H9 (cell line): Measurements from ENCODE around the gene ATP1B2. TPM values are rescaled to one million over a fixed set of nuclear protein-coding genes. Genes with fewer than 3 reads are reported as not detected.

Experiments
- DNase-seq: peaks from one replicate; pipeline ENCODE4 v3.0.0-alpha.2; 2017
- H2AFZ ChIP-seq: one replicate; pipeline ENCODE4 v1.6.1; 2013; ENCODE audit warnings: mild to moderate bottlenecking, low read length, control low read depth, moderate library complexity
- H2AK5ac ChIP-seq: 2 replicates; pipeline ENCODE4 v1.6.1; 2013; ENCODE audit warnings: low read length, control low read depth, mixed read lengths; ENCODE audit not compliant: insufficient read length
- H2BK120ac ChIP-seq: one replicate; pipeline ENCODE4 v1.6.1; 2013; ENCODE audit warnings: low read depth, mild to moderate bottlenecking, low read length, control low read depth, inconsistent platforms; ENCODE audit not compliant: poor library complexity, severe bottlenecking
- H2BK12ac ChIP-seq: 2 replicates; pipeline ENCODE4 v1.6.1; 2013; ENCODE audit warnings: low read length, control low read depth, mixed read lengths, low read depth; ENCODE audit not compliant: insufficient read length
- H2BK15ac ChIP-seq: 2 replicates; pipeline ENCODE4 v1.6.1; 2013; ENCODE audit warnings: low read depth, low read length, control low read depth
- H2BK20ac ChIP-seq: one replicate; pipeline ENCODE4 v1.6.1; 2013; ENCODE audit warnings: low read depth, mild to moderate bottlenecking, low read length, control low read depth, inconsistent platforms; ENCODE audit not compliant: poor library complexity, severe bottlenecking
- H2BK5ac ChIP-seq: 2 replicates; pipeline ENCODE4 v1.6.1; 2013; ENCODE audit warnings: low read length, control low read depth, mixed read lengths; ENCODE audit not compliant: insufficient read length
- H3K14ac ChIP-seq: 2 replicates; pipeline ENCODE4 v1.6.1; 2013; ENCODE audit warnings: low read length, control low read depth; ENCODE audit not compliant: insufficient read depth
- H3K18ac ChIP-seq: 2 replicates; pipeline ENCODE4 v1.6.1; 2013; ENCODE audit warnings: low read depth, mild to moderate bottlenecking, mixed read lengths, low read length, control low read depth; ENCODE audit not compliant: insufficient read length
- H3K23ac ChIP-seq: 2 replicates; pipeline ENCODE4 v1.6.1; 2013; ENCODE audit warnings: low read length, control low read depth, mixed read lengths, low read depth; ENCODE audit not compliant: insufficient read length
- H3K23me2 ChIP-seq: 2 replicates; pipeline ENCODE4 v1.6.1; 2013; ENCODE audit warnings: low read depth, mild to moderate bottlenecking, mixed read lengths, low read length, control low read depth; ENCODE audit not compliant: insufficient read length, poor library complexity, severe bottlenecking
- H3K27ac ChIP-seq: 2 replicates; pipeline ENCODE4 v1.5.1; 2013; ENCODE audit warnings: low read length, control low read depth, mixed read lengths, low read depth; ENCODE audit not compliant: insufficient read length
- H3K27me3 ChIP-seq: 2 replicates; pipeline ENCODE4 v1.6.1; 2013; ENCODE audit warnings: low read length, control low read depth, inconsistent platforms; ENCODE audit not compliant: insufficient read depth
- H3K4ac ChIP-seq: 2 replicates; pipeline ENCODE4 v1.6.1; 2013; ENCODE audit warnings: low read depth, mild to moderate bottlenecking, control low read depth, inconsistent platforms, low read length, moderate library complexity
- H3K4me1 ChIP-seq: 2 replicates; pipeline ENCODE4 v1.6.1; 2013; ENCODE audit warnings: low read length, control low read depth, inconsistent platforms; ENCODE audit not compliant: insufficient read depth
- H3K4me2 ChIP-seq: 2 replicates; pipeline ENCODE4 v1.6.1; 2013; ENCODE audit warnings: low read length, control low read depth, mixed read lengths; ENCODE audit not compliant: insufficient read length, insufficient read depth
- H3K56ac ChIP-seq: 2 replicates; pipeline ENCODE4 v1.6.1; 2013; ENCODE audit warnings: low read depth, mild to moderate bottlenecking, mixed read lengths, low read length, control low read depth; ENCODE audit not compliant: insufficient read length
- H3K79me1 ChIP-seq: 2 replicates; pipeline ENCODE4 v1.6.1; 2013; ENCODE audit warnings: low read depth, mild to moderate bottlenecking, moderate library complexity, low read length, control low read depth, inconsistent platforms; ENCODE audit not compliant: insufficient read depth, poor library complexity, severe bottlenecking
- H3K79me2 ChIP-seq: 2 replicates; pipeline ENCODE4 v1.6.1; 2013; ENCODE audit warnings: low read length, control low read depth, inconsistent platforms; ENCODE audit not compliant: insufficient read depth
- H3K9ac ChIP-seq: 2 replicates; pipeline ENCODE4 v1.6.1; 2013; ENCODE audit warnings: low read length, control low read depth, mixed read lengths; ENCODE audit not compliant: insufficient read length; ENCODE audit errors: extremely low read depth
- H3K9me3 ChIP-seq: one replicate; pipeline ENCODE4 v1.6.1; 2013; ENCODE audit warnings: low read depth, low read length, inconsistent platforms; ENCODE audit not compliant: control insufficient read depth
- H3T11ph ChIP-seq: one replicate; pipeline ENCODE4 v1.6.1; 2013; ENCODE audit warnings: mild to moderate bottlenecking, low read length, control low read depth, inconsistent platforms
- H4K20me1 ChIP-seq: one replicate; pipeline ENCODE4 v1.6.1; 2013; ENCODE audit not compliant: control insufficient read depth, insufficient read length, insufficient read depth
- H4K5ac ChIP-seq: 2 replicates; pipeline ENCODE4 v1.6.1; 2013; ENCODE audit warnings: low read depth, mild to moderate bottlenecking, mixed read lengths, low read length, control low read depth; ENCODE audit not compliant: insufficient read length
- H4K8ac ChIP-seq: replicated peaks from 2 replicates; pipeline ENCODE4 v1.6.1; 2013; ENCODE audit warnings: low read length, control low read depth, mixed read lengths, low read depth; ENCODE audit not compliant: insufficient read length
- H4K91ac ChIP-seq: 2 replicates; pipeline ENCODE4 v1.6.1; 2013; ENCODE audit warnings: low read depth, mild to moderate bottlenecking, moderate library complexity, mixed read lengths, low read length, control low read depth; ENCODE audit not compliant: insufficient read length
- H3K27ac Mint-ChIP-seq, 3 experiments: 2 replicates in 2 of 3; 3 replicates in 1 of 3; pipeline ENCODE4 v1.8.0; 2020 to 2021; ENCODE audit warnings: mixed read lengths in 3 of 3, mild to moderate bottlenecking in 1 of 3, moderate library complexity in 1 of 3
- H3K27me3 Mint-ChIP-seq: 2 replicates; pipeline ENCODE4 v1.8.0; 2021; ENCODE audit warnings: low read depth, mild to moderate bottlenecking, moderate library complexity, mixed read lengths
- H3K36me3 Mint-ChIP-seq, 3 experiments: 2 replicates in 2 of 3; 3 replicates in 1 of 3; pipeline ENCODE4 v1.8.0; 2020 to 2021; ENCODE audit warnings: low read depth in 3 of 3, mixed read lengths in 3 of 3; ENCODE audit not compliant: insufficient read depth in 1 of 3
- H3K4me1 Mint-ChIP-seq, 2 experiments: 2 replicates each; pipeline ENCODE4 v1.8.0; 2020; ENCODE audit warnings: mixed read lengths in 2 of 2
- H3K4me3 Mint-ChIP-seq, 2 experiments: 2 replicates in 1 of 2; 3 replicates in 1 of 2; pipeline ENCODE4 v1.8.0; 2020 to 2021; ENCODE audit warnings: mild to moderate bottlenecking in 2 of 2, mixed read lengths in 2 of 2, moderate library complexity in 1 of 2
- H3K9me3 Mint-ChIP-seq, 2 experiments: 2 replicates in 1 of 2; 3 replicates in 1 of 2; pipeline ENCODE4 v1.8.0; 2020; ENCODE audit warnings: mild to moderate bottlenecking in 2 of 2, mixed read lengths in 2 of 2, moderate library complexity in 1 of 2
- WGBS: extraction: QIAGEN DNeasy Blood & Tissue Kit; methylation state at CpG from one replicate; pipeline ENCODE4 v1.1.7; 2013; ENCODE audit warnings: missing lambda C conversion rate, low lambda C conversion rate, mixed read lengths; ENCODE audit not compliant: insufficient read length; ENCODE audit errors: extremely low coverage; 5-methylcytosine and 5-hydroxymethylcytosine counted together
- total RNA-seq: library from RNA; stranded (reverse); gene quantifications from 2 replicates; pipeline ENCODE4 v1.2.1, GENCODE V29; 2021
- TF ChIP-seq, protein P1 (sequence below): fragments of 200-600 bp; sonication (generic); conservative IDR thresholded peaks from 3 replicates; pipeline ENCODE4 v1.8.0; 2021; ENCODE audit warnings: antibody characterized with exemption, mild to moderate bottlenecking

Gene ATP1B2
- total RNA-seq, 1 experiment from 2014 or later, result 16.2 TPM

DNA sequence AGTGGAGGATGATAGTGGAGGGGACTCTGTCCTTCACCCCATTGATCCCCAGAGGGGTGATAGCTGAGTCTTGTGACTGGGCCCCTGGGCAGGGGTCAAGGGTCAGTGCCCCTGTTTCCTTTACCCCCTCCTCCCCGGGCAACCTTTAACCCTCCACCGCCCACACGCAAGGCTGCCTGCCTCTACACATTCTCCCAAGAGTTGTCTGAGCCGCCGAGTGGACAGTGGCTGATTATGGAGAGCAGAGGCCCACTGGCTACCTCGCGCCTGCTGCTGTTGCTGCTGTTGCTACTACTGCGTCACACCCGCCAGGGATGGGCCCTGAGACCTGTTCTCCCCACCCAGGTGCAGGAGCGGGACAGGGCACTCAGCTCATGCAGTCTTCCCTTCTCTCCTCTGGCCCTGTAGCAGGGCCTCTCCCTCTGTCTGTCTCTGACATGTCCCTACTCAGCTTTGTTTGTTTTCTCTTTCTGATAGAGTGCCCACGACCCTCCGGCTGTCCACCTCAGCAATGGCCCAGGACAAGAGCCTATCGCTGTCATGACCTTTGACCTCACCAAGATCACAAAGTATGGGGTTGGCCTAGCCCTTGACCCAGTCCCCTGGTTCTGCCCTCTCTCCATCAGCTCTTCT, 20.7 kb upstream of the ATP1B2 start, which contains the start of gene SHBG:
Gene SHBG, plus strand, starts transcription at position 197 of the 633 bp plus-strand sequence. Its CDS starts 38 bp downstream, at position 235.
- Histone ChIP-seq H4K5ac (no peak within 1 kb of the TSS), H3K14ac (no peak within 1 kb of the TSS), H4K91ac (no peak within 1 kb of the TSS), H4K20me1 (no peaks in the 10 kb centered on the region), H3K23ac (no peak within 1 kb of the TSS), H3K4me2 (no peak within 1 kb of the TSS), H2BK5ac (no peak within 1 kb of the TSS), H3K23me2 (peaks cover 8% of the 10 kb centered on the region), H2BK20ac (no peak within 1 kb of the TSS), H3K4ac (no peak within 1 kb of the TSS), H2BK15ac (no peak within 1 kb of the TSS), H3K27ac (no peak within 1 kb of the TSS), H2AK5ac (no peak within 1 kb of the TSS), H3K18ac (no peak within 1 kb of the TSS), H2AFZ (no peak within 1 kb of the TSS), H3K79me1 (no peaks in the 10 kb centered on the region), H3K9me3 (no peaks in the 10 kb centered on the region), H3K79me2 (no peaks in the 10 kb centered on the region), H3T11ph (no peak within 1 kb of the TSS), H4K8ac (no peak within 1 kb of the TSS), H3K9ac (no peak within 1 kb of the TSS), H3K4me1 (no peaks in the 10 kb centered on the region), H2BK120ac (no peak within 1 kb of the TSS), H3K27me3 (no peaks in the 10 kb centered on the region), H3K56ac (no peak within 1 kb of the TSS), H2BK12ac (no peak within 1 kb of the TSS)
- H3K4me1 Mint-ChIP-seq, result peaks cover 21 to 29% of the 10 kb centered on the region in 2 experiments
- TF ChIP-seq, protein P1, sequence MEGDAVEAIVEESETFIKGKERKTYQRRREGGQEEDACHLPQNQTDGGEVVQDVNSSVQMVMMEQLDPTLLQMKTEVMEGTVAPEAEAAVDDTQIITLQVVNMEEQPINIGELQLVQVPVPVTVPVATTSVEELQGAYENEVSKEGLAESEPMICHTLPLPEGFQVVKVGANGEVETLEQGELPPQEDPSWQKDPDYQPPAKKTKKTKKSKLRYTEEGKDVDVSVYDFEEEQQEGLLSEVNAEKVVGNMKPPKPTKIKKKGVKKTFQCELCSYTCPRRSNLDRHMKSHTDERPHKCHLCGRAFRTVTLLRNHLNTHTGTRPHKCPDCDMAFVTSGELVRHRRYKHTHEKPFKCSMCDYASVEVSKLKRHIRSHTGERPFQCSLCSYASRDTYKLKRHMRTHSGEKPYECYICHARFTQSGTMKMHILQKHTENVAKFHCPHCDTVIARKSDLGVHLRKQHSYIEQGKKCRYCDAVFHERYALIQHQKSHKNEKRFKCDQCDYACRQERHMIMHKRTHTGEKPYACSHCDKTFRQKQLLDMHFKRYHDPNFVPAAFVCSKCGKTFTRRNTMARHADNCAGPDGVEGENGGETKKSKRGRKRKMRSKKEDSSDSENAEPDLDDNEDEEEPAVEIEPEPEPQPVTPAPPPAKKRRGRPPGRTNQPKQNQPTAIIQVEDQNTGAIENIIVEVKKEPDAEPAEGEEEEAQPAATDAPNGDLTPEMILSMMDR, result no peak
- H3K4me3 Mint-ChIP-seq, result no peak within 1 kb of the TSS; a peak in 2 of 5 replicates
- DNase-seq, result no peak
- H3K9me3 Mint-ChIP-seq, result no peaks in the 10 kb centered on the region
- H3K27me3 Mint-ChIP-seq, result peaks cover 2% of the 10 kb centered on the region; the same call in 1 of the 2 replicates
- WGBS, result no CpG with 5 or more reads among the region's 13 CpGs
- peaks cover 4 to 15% (median 14%) of the 10 kb centered on the region in 3 experiments for H3K36me3 Mint-ChIP-seq
- H3K27ac Mint-ChIP-seq, result no peak within 1 kb of the TSS
